Mesenchymal stem cell (in vitro differentiated cells and primary cell): Measurements from ENCODE around the gene ANXA1.

Experiments
- DNase-seq: peaks from one replicate; pipeline ENCODE4 v3.0.0-alpha.2; 2013
- H2AFZ ChIP-seq: one replicate; pipeline ENCODE4 v1.6.1; 2013; ENCODE audit warnings: low read depth, mild to moderate bottlenecking, control low read depth, inconsistent platforms, low read length, moderate library complexity
- H2AK5ac ChIP-seq: 2 replicates; pipeline ENCODE4 v1.6.1; 2013; ENCODE audit warnings: low read length, moderate library complexity, mild to moderate bottlenecking, inconsistent platforms; ENCODE audit not compliant: severe bottlenecking
- H2BK120ac ChIP-seq: one replicate; pipeline ENCODE4 v1.6.1; 2013; ENCODE audit warnings: low read depth, mild to moderate bottlenecking, inconsistent platforms, low read length, moderate library complexity
- H2BK12ac ChIP-seq, 2 experiments: one replicate each; pipeline ENCODE4 v1.6.1; 2013; ENCODE audit warnings: inconsistent platforms in 2 of 2, low read length in 2 of 2, mild to moderate bottlenecking in 2 of 2, moderate library complexity in 2 of 2, control low read depth in 1 of 2
- H2BK15ac ChIP-seq: one replicate; pipeline ENCODE4 v1.6.1; 2013; ENCODE audit warnings: mild to moderate bottlenecking, low read depth, inconsistent platforms; ENCODE audit not compliant: poor library complexity, severe bottlenecking
- H2BK5ac ChIP-seq: 2 replicates; pipeline ENCODE4 v1.6.1; 2013; ENCODE audit warnings: low read depth, mild to moderate bottlenecking, low read length, control low read depth, inconsistent platforms; ENCODE audit not compliant: poor library complexity, severe bottlenecking
- H3K14ac ChIP-seq, 2 experiments: one replicate each; pipeline ENCODE4 v1.6.1; 2013; ENCODE audit warnings: inconsistent platforms in 2 of 2, low read length in 2 of 2, control low read depth in 1 of 2, mild to moderate bottlenecking in 1 of 2, moderate library complexity in 1 of 2
- H3K18ac ChIP-seq, 2 experiments: one replicate each; pipeline ENCODE4 v1.6.1; 2013; ENCODE audit warnings: inconsistent platforms in 2 of 2, low read length in 2 of 2, control low read depth in 1 of 2, low read depth in 1 of 2, mild to moderate bottlenecking in 1 of 2
- H3K23ac ChIP-seq, 2 experiments: one replicate each; pipeline ENCODE4 v1.6.1; 2013; ENCODE audit warnings: inconsistent platforms in 2 of 2, low read length in 2 of 2, mild to moderate bottlenecking in 2 of 2, moderate library complexity in 2 of 2, control low read depth in 1 of 2
- H3K27ac ChIP-seq: 2 replicates; pipeline ENCODE4 v1.5.1; 2013; ENCODE audit warnings: mild to moderate bottlenecking, moderate library complexity, low read length, control low read depth, inconsistent platforms; ENCODE audit not compliant: poor library complexity, severe bottlenecking
- H3K27me3 ChIP-seq, 2 experiments: 2 replicates each; pipeline versions ENCODE4 v1.6.1 to v1.7.0; 2013; ENCODE audit warnings: low read length in 2 of 2, mild to moderate bottlenecking in 2 of 2, moderate library complexity in 2 of 2, control low read depth in 1 of 2, inconsistent platforms in 1 of 2; ENCODE audit not compliant: control insufficient read depth in 1 of 2, insufficient read depth in 1 of 2
- H3K36me3 ChIP-seq, 2 experiments: 2 replicates each; pipeline versions ENCODE4 v1.6.1 to v1.7.0; 2013; ENCODE audit warnings: low read length in 2 of 2, control low read depth in 1 of 2, inconsistent platforms in 1 of 2, low read depth in 1 of 2, mild to moderate bottlenecking in 1 of 2; ENCODE audit not compliant: insufficient read depth in 2 of 2, control insufficient read depth in 1 of 2
- H3K4ac ChIP-seq, 2 experiments: one replicate each; pipeline ENCODE4 v1.6.1; 2013; ENCODE audit warnings: inconsistent platforms in 2 of 2, low read length in 2 of 2, mild to moderate bottlenecking in 2 of 2, moderate library complexity in 2 of 2, control low read depth in 1 of 2, low read depth in 1 of 2
- H3K4me1 ChIP-seq: 2 replicates; pipeline ENCODE4 v1.6.1; 2013; ENCODE audit warnings: low read depth, low read length, control low read depth; ENCODE audit not compliant: control insufficient read depth, insufficient read depth
- H3K4me2 ChIP-seq: 2 replicates; pipeline ENCODE4 v1.6.1; 2013; ENCODE audit warnings: low read length, mild to moderate bottlenecking, inconsistent platforms; ENCODE audit not compliant: poor library complexity, severe bottlenecking
- H3K4me3 ChIP-seq, 2 experiments: 2 replicates each; pipeline versions ENCODE4 v1.5.1 to v1.7.0; 2013; ENCODE audit warnings: low read length in 2 of 2, mild to moderate bottlenecking in 2 of 2, control low read depth in 1 of 2, low read depth in 1 of 2; ENCODE audit not compliant: insufficient read depth in 1 of 2
- H3K79me1 ChIP-seq: replicated peaks from 2 replicates; pipeline ENCODE4 v1.6.1; 2013; ENCODE audit warnings: mild to moderate bottlenecking, control low read depth, low read length, inconsistent platforms; ENCODE audit not compliant: poor library complexity, severe bottlenecking
- H3K9ac ChIP-seq: 2 replicates; pipeline ENCODE4 v1.7.0; 2013; ENCODE audit warnings: mild to moderate bottlenecking, low read length, moderate library complexity
- H3K9me3 ChIP-seq: 2 replicates; pipeline ENCODE4 v1.7.0; 2013; ENCODE audit warnings: mild to moderate bottlenecking, low read length; ENCODE audit not compliant: control insufficient read depth
- H4K8ac ChIP-seq: one replicate; pipeline ENCODE4 v1.6.1; 2013; ENCODE audit warnings: inconsistent platforms, mild to moderate bottlenecking, low read length, moderate library complexity
- H4K91ac ChIP-seq: one replicate; pipeline ENCODE4 v1.6.1; 2013; ENCODE audit warnings: mild to moderate bottlenecking, low read length, inconsistent platforms
- WGBS: methylation state at CpG from one replicate; pipeline ENCODE4 v1.1.7; 2013; ENCODE audit warnings: mixed read lengths; 5-methylcytosine and 5-hydroxymethylcytosine counted together

ANXA1 gene

GRCh38 chr9:73155377-73155776, 3.7 kb downstream of the ANXA1 start:
- H3K18ac ChIP-seq = no peak overlapping the region
- 50% methylated on average over 1 of the region's 3 CpGs for WGBS
- H3K9ac ChIP-seq = peak overlapping the region; percentile 97
- H3K14ac ChIP-seq = no peak overlapping the region
- H2BK12ac ChIP-seq = no peak overlapping the region
- H2BK5ac ChIP-seq = no peak overlapping the region
- H3K79me1 ChIP-seq = peaks cover 5% of the 10 kb centered on the region
- no peak overlapping the region for H3K4ac ChIP-seq
- peaks cover 5 to 69% of the 10 kb centered on the region in 2 experiments for H3K36me3 ChIP-seq
- no peak overlapping the region for H2AFZ ChIP-seq
- no peak overlapping the region for H4K8ac ChIP-seq
- no peak overlapping the region for H3K27ac ChIP-seq
- no peak overlapping the region for H2BK15ac ChIP-seq
- no peaks in the 10 kb centered on the region for H3K27me3 ChIP-seq
- no peak overlapping the region for H4K91ac ChIP-seq
- peak overlapping the region in 1 of 2 experiments; percentile 88 for H3K4me3 ChIP-seq
- DNase-seq = no peak
- peaks cover 5% of the 10 kb centered on the region for H3K4me1 ChIP-seq
- H3K4me2 ChIP-seq = no peak overlapping the region
- H2BK120ac ChIP-seq = no peak overlapping the region
- no peaks in the 10 kb centered on the region for H3K9me3 ChIP-seq
- no peak overlapping the region for H3K23ac ChIP-seq
- no peak overlapping the region for H2AK5ac ChIP-seq

DNA sequence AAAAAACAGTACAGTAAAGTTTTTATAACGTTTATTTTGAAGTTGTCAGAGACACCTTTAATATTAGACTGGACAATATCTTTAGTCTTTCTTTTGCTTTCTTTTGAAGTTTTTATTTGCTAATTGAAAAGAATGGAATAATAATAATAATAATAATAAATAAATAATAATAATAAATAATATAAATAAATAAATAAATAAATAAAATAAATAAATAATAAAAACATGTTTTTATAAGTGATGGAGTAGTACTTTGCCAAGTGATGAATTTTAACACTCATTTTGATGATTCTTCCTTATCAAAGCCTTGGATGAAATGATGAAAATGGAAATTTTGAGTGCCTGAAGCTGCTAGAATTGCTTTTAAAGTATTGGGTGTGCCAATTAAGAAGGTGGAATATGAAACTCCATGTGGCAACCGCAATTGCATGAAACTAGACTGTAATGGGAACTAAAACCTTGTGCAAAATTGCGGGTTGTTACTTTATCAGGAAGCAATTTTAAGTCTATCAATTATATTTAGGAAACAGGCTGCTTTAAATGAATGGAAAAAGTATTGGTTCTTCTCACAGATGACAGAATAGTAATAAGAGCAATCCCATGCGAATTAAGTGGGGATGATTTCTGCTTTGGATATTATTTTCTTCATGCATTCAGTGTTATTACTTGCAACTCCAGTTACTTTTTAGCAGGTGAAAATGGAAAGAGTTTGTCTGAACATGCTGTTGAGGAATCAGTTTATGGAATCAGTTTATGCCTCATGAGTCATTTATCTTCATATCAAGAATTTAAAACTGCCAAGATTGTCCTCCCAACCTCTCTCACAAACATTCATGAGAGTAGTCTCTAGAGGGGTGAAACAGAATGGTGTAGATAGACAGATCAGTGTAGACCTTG, 4.6 kb downstream of the ANXA1 start:
- Histone ChIP-seq H3K23ac (no peak overlapping the region), H2BK12ac (no peak overlapping the region)

GRCh38 chr9:73156865-73157187, 5.2 kb downstream of the ANXA1 start:
- Histone ChIP-seq H4K8ac (no peak overlapping the region), H2BK120ac (no peak overlapping the region), H3K23ac (no peak overlapping the region), H3K36me3 (peaks cover 8 to 83% of the 10 kb centered on the region in 2 experiments), H3K9me3 (no peaks in the 10 kb centered on the region), H3K27ac (no peak overlapping the region), H2BK12ac (no peak overlapping the region), H3K4ac (peak overlapping the region in 1 of 2 experiments; percentile 16), H3K9ac (peak overlapping the region; percentile 97), H3K18ac (no peak overlapping the region), H2AFZ (no peak overlapping the region), H2AK5ac (no peak overlapping the region), H3K4me3 (peak overlapping the region in 1 of 2 experiments; percentile 72), H2BK5ac (no peak overlapping the region), H3K79me1 (peaks cover 5% of the 10 kb centered on the region), H3K4me1 (peaks cover 3% of the 10 kb centered on the region), H3K27me3 (no peaks in the 10 kb centered on the region), H4K91ac (no peak overlapping the region), H3K4me2 (no peak overlapping the region), H3K14ac (no peak overlapping the region), H2BK15ac (no peak overlapping the region)
- no peak for DNase-seq

More for the DNA sequence above, 4.6 kb downstream of the ANXA1 start:
- Histone ChIP-seq H3K14ac (no peak overlapping the region), H3K27me3 (no peaks in the 10 kb centered on the region), H2AFZ (no peak overlapping the region), H3K18ac (no peak overlapping the region), H3K27ac (no peak overlapping the region), H2AK5ac (no peak overlapping the region), H4K8ac (no peak overlapping the region), H2BK5ac (no peak overlapping the region), H3K4me2 (no peak overlapping the region), H3K9ac (peak overlapping the region; percentile 97), H3K4me3 (peak overlapping the region in 1 of 2 experiments; percentile 88), H3K4ac (peak overlapping the region in 1 of 2 experiments; percentile 16), H3K36me3 (peaks cover 8 to 77% of the 10 kb centered on the region in 2 experiments), H3K9me3 (no peaks in the 10 kb centered on the region), H2BK120ac (no peak overlapping the region), H2BK15ac (no peak overlapping the region), H3K4me1 (peaks cover 3% of the 10 kb centered on the region), H3K79me1 (peaks cover 4% of the 10 kb centered on the region), H4K91ac (no peak overlapping the region)
- no peak for DNase-seq
- WGBS = 96% methylated on average over 3 of the region's 4 CpGs

DNA sequence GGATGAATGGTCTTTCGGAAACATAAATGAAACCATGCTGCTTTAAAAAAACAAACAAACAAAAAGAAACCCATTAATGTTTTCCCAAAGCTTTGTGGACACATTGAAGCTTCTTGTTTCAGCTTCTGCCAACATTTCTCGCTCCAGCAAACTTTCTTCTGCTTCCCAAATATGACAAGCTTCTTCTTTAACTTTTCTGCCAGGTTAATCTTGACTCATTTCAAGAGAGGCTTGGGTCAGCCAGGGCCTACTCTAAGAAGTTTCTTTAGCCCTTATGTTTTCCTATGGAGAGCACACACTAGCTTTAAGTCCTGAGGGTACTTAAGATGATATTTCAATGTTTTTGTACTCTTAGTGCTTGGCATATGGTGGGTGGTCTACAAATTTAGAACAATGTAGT, 6.1 kb downstream of the ANXA1 start:
- Histone ChIP-seq H3K14ac (no peak overlapping the region), H2AFZ (no peak overlapping the region), H2AK5ac (no peak overlapping the region), H3K23ac (no peak overlapping the region), H3K27ac (no peak overlapping the region), H3K4me2 (no peak overlapping the region), H3K27me3 (no peaks in the 10 kb centered on the region), H2BK12ac (no peak overlapping the region), H3K18ac (no peak overlapping the region), H3K36me3 (peaks cover 11 to 93% of the 10 kb centered on the region in 2 experiments), H2BK5ac (no peak overlapping the region), H3K4me1 (peaks cover 3% of the 10 kb centered on the region), H3K4ac (peak overlapping the region in 1 of 2 experiments; percentile 16), H3K79me1 (peaks cover 7% of the 10 kb centered on the region), H2BK120ac (no peak overlapping the region), H4K91ac (no peak overlapping the region), H3K9me3 (no peaks in the 10 kb centered on the region), H3K9ac (peak overlapping the region; percentile 97), H2BK15ac (no peak overlapping the region), H3K4me3 (peak overlapping the region in 1 of 2 experiments; percentile 42), H4K8ac (no peak overlapping the region)
- DNase-seq = no peak
- WGBS = 94% methylated on average over 2 of the region's 2 CpGs
